Activated naive CD4-positive, alpha-beta T cell treated with anti-CD3 and anti-CD28 coated beads, Interleukin-2, amount 50 U/mL, for 24 hours (primary cell): ENCODE measurements around the gene PLK2.
A peak's percentile ranks its signal among the peaks of the same experiment; 100 is the strongest.

Experiments used
- H3K27ac Mint-ChIP-seq: one replicate; pipeline ENCODE4 v1.8.0; 2021; ENCODE audit warnings: mild to moderate bottlenecking, mixed read lengths
- H3K27me3 Mint-ChIP-seq: one replicate; pipeline ENCODE4 v1.8.0; 2021; ENCODE audit warnings: mixed read lengths
- H3K36me3 Mint-ChIP-seq: one replicate; pipeline ENCODE4 v1.8.0; 2021; ENCODE audit warnings: mixed read lengths
- H3K4me1 Mint-ChIP-seq: one replicate; pipeline ENCODE4 v1.8.0; 2021; ENCODE audit warnings: mixed read lengths
- H3K4me3 Mint-ChIP-seq: one replicate; pipeline ENCODE4 v1.8.0; 2021; ENCODE audit warnings: mild to moderate bottlenecking, mixed read lengths
- H3K9me3 Mint-ChIP-seq: one replicate; pipeline ENCODE4 v1.8.0; 2021; ENCODE audit warnings: mixed read lengths

The PLK2 gene

DNA sequence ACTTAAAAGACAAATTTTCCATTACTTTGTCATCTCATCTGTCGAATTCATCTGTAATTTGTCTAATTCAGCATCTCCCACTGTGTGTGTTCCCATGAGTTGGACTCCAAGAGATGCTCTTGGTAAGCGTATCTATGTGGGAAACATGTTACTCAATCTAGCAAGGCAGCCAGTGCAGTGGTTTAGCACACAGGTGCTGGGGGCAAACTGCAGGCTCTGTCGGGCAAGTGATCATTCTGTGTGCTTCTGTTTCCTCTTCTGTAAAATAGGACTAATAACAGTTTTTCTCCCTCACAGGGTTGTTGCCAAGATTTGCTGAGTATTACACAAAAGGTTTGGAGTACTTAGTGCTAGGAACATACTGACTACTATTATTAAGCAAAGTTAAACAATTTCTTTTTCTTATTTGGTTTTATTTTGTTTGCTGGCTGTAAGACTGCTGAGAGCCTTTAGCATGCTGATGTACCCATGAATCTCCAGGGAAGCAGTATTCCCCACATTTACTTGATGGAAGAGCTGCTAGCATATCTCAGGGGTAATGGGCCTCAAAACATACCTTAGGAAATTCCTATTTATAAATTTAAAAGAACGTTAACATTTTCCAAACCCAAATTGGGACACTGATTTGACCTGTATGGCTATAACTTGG lies 30.6 kb upstream of the PLK2 start:
- Mint-ChIP-seq H3K27ac (no peak overlapping the region), H3K36me3 (no peaks in the 10 kb centered on the region), H3K4me1 (peaks cover 3% of the 10 kb centered on the region), H3K4me3 (no peak overlapping the region), H3K9me3 (no peaks in the 10 kb centered on the region), H3K27me3 (peaks cover 21% of the 10 kb centered on the region)

DNA sequence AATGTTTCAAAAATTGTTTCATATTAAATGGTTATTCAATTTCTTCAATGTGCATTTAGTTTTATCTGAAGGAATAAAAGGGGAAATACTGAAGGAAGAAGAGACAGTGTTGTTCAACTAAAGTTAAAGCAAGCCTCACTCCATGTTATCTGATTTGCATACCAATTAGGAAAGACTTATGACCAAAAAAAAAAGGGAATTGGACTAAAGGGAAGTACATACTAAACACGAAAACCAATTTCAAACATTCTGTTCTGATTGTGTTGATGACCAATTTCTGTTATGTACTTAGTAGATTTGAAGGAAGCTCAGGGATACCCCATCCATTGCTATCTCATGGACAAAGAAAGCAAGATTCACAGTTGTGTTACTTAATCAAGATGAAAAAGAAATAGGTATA lies 26.4 kb upstream of the PLK2 start:
- H3K9me3 Mint-ChIP-seq, result no peaks in the 10 kb centered on the region
- no peak overlapping the region for H3K4me3 Mint-ChIP-seq
- peaks cover 2% of the 10 kb centered on the region for H3K4me1 Mint-ChIP-seq
- H3K36me3 Mint-ChIP-seq, result no peaks in the 10 kb centered on the region
- H3K27ac Mint-ChIP-seq, result no peak overlapping the region
- H3K27me3 Mint-ChIP-seq, result peaks cover 14% of the 10 kb centered on the region

- Mint-ChIP-seq H3K4me1 (no peaks in the 10 kb centered on the region), H3K27ac (no peak overlapping the region), H3K4me3 (no peak overlapping the region), H3K36me3 (no peaks in the 10 kb centered on the region), H3K27me3 (peaks cover 9% of the 10 kb centered on the region), H3K9me3 (no peaks in the 10 kb centered on the region)
These were observed 24.6 kb upstream of the PLK2 start for GRCh38 chr5:58484505-58484904.

GRCh38 chr5:58482536-58482935 lies 22.6 kb upstream of the PLK2 start:
- Mint-ChIP-seq H3K9me3 (no peaks in the 10 kb centered on the region), H3K4me3 (no peak overlapping the region)

GRCh38 chr5:58481828-58482227 lies 21.9 kb upstream of the PLK2 start:
- no peaks in the 10 kb centered on the region for H3K36me3 Mint-ChIP-seq
- no peak overlapping the region for H3K4me3 Mint-ChIP-seq
- no peaks in the 10 kb centered on the region for H3K4me1 Mint-ChIP-seq
- H3K9me3 Mint-ChIP-seq, result no peaks in the 10 kb centered on the region
- H3K27ac Mint-ChIP-seq, result no peak overlapping the region
- H3K27me3 Mint-ChIP-seq, result peaks cover 5% of the 10 kb centered on the region

More at GRCh38 chr5:58482536-58482935, 22.6 kb upstream of the PLK2 start:
- Mint-ChIP-seq H3K27ac (no peak overlapping the region), H3K4me1 (no peaks in the 10 kb centered on the region), H3K27me3 (peaks cover 4% of the 10 kb centered on the region), H3K36me3 (no peaks in the 10 kb centered on the region)

- H3K9me3 Mint-ChIP-seq, result peaks cover under 1% of the 10 kb centered on the region
- H3K27me3 Mint-ChIP-seq, result peaks cover 3% of the 10 kb centered on the region
- no peak overlapping the region for H3K27ac Mint-ChIP-seq
- H3K4me3 Mint-ChIP-seq, result no peak overlapping the region
- no peaks in the 10 kb centered on the region for H3K4me1 Mint-ChIP-seq
- no peaks in the 10 kb centered on the region for H3K36me3 Mint-ChIP-seq
These were observed 21.3 kb upstream of the PLK2 start for GRCh38 chr5:58481066-58481676.

DNA sequence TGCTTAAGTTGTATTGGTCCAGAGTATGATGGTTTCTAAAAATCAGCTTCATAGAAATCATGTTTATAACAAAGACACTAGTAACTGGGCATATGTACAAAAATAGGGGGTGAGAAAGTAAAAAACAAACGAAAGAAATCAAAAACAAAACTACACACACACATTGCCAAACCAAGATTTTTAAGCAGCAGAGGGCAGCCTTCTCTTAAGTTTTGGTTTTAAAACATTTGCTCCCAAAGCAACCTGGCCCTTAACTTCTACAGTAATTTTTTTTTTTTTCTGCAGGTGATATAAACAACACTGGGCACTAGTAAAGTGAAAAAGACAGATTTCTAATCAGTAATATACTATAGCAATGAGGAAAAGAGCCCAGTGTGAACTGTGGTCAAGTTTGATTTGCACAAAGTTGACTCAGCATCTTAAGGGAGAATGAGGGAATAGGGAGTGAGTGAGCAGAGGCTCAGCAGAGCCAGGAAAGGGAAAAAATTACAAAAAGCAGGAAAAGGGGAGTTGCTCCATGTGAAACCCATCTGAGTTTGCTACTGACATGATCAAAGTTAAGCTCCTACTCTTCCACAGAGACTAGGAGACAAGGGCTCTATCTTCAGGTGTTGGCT lies 18.0 kb upstream of the PLK2 start:
- H3K9me3 Mint-ChIP-seq, result peaks cover 15% of the 10 kb centered on the region
- peaks cover 3% of the 10 kb centered on the region for H3K36me3 Mint-ChIP-seq
- H3K27me3 Mint-ChIP-seq, result peaks cover 5% of the 10 kb centered on the region
- H3K4me1 Mint-ChIP-seq, result no peaks in the 10 kb centered on the region
- H3K4me3 Mint-ChIP-seq, result no peak overlapping the region
- H3K27ac Mint-ChIP-seq, result no peak overlapping the region

- Mint-ChIP-seq H3K4me1 (no peaks in the 10 kb centered on the region), H3K4me3 (no peak overlapping the region), H3K27me3 (peaks cover 5% of the 10 kb centered on the region), H3K27ac (no peak overlapping the region), H3K36me3 (peaks cover 3% of the 10 kb centered on the region), H3K9me3 (peaks cover 15% of the 10 kb centered on the region)
These were observed 15.5 kb upstream of the PLK2 start for GRCh38 chr5:58475404-58475803.

DNA sequence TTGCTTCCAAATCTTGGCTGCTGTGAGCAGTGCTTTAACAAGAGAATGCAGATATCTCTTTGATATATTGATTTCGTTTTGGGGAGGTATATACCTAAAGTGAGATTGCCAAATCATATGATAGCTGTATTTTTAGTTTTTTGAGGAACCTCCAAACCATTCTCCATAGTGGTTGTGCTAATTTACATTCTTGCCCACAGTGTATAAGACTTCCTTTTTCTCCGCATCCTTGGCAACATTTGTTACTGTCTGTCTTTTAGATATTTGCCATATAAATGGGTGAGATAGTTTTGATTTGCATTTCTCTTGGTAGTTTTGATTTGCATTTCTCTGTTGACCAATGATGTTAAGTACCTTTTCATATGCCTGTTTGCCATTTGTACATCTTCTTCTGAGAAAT lies 10.0 kb upstream of the PLK2 start:
- peaks cover 8% of the 10 kb centered on the region for H3K9me3 Mint-ChIP-seq
- H3K27me3 Mint-ChIP-seq, result peaks cover 2% of the 10 kb centered on the region
- peaks cover 1% of the 10 kb centered on the region for H3K36me3 Mint-ChIP-seq
- H3K4me3 Mint-ChIP-seq, result no peak overlapping the region
- no peaks in the 10 kb centered on the region for H3K4me1 Mint-ChIP-seq
- no peak overlapping the region for H3K27ac Mint-ChIP-seq

DNA sequence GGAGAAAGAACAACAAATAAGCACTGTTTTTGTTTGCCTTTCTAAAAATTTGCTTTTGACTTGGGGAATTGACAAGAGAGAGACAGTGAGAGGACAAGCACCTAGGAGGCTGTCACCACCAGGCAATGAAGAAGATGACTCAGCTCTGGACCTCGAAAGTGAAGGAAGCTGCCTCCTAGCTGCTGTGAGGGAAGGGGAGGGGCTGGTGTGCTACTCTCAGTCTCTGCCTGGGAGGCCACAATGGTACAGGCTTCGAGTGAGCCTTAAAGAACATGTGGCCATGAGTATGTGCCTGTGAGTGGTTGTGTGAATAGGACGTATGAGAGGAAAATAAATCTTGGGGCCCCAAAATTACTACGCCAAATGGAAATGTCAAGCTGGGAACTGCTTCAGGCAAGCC lies 7.1 kb upstream of the PLK2 start:
- Mint-ChIP-seq H3K36me3 (no peaks in the 10 kb centered on the region), H3K9me3 (no peaks in the 10 kb centered on the region), H3K4me1 (no peaks in the 10 kb centered on the region), H3K4me3 (no peak overlapping the region), H3K27me3 (no peaks in the 10 kb centered on the region), H3K27ac (no peak overlapping the region)

GRCh38 chr5:58462623-58463230 lies 2.8 kb upstream of the PLK2 start:
- Mint-ChIP-seq H3K27ac (no peak overlapping the region), H3K27me3 (no peaks in the 10 kb centered on the region), H3K36me3 (no peaks in the 10 kb centered on the region), H3K4me3 (no peak overlapping the region), H3K9me3 (no peaks in the 10 kb centered on the region), H3K4me1 (peaks cover 19% of the 10 kb centered on the region)

GRCh38 chr5:58462154-58462553 lies 2.3 kb upstream of the PLK2 start:
- Mint-ChIP-seq H3K36me3 (no peaks in the 10 kb centered on the region), H3K4me3 (no peak overlapping the region), H3K27me3 (no peaks in the 10 kb centered on the region), H3K9me3 (no peaks in the 10 kb centered on the region), H3K4me1 (peaks cover 19% of the 10 kb centered on the region), H3K27ac (no peak overlapping the region)

DNA sequence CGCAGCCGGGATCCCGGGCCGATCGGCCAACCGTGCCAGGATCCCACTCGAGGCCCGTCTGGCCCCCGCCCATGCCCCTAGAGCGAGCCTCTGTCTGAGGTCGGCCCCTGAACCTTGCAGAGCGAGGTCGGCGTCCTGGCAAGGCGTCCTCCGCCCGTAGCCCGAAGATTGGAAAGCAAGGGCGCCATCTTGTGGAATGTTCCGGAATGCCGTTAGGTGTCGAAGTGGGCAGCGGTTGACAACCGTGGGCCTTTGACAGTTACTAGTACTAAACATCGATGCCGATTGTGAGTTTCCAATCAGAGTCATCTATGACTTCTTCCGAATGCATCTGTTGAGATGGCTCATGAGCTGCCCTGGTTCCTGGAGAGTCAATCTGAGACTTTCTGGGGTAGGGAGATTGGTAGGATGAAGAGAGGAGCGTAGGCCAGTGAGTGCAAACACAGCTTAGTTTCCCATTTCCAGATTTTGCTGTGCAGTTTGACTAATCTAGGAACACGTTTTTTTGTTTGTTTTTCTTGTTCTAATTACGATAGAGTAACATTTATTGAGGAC lies 923 bp upstream of the PLK2 start:
- peak overlapping the region; percentile 87 for H3K4me3 Mint-ChIP-seq
- peak overlapping the region; percentile 80 for H3K27ac Mint-ChIP-seq
- H3K27me3 Mint-ChIP-seq, result no peaks in the 10 kb centered on the region
- H3K4me1 Mint-ChIP-seq, result peaks cover 19% of the 10 kb centered on the region
- H3K36me3 Mint-ChIP-seq, result no peaks in the 10 kb centered on the region
- H3K9me3 Mint-ChIP-seq, result no peaks in the 10 kb centered on the region

DNA sequence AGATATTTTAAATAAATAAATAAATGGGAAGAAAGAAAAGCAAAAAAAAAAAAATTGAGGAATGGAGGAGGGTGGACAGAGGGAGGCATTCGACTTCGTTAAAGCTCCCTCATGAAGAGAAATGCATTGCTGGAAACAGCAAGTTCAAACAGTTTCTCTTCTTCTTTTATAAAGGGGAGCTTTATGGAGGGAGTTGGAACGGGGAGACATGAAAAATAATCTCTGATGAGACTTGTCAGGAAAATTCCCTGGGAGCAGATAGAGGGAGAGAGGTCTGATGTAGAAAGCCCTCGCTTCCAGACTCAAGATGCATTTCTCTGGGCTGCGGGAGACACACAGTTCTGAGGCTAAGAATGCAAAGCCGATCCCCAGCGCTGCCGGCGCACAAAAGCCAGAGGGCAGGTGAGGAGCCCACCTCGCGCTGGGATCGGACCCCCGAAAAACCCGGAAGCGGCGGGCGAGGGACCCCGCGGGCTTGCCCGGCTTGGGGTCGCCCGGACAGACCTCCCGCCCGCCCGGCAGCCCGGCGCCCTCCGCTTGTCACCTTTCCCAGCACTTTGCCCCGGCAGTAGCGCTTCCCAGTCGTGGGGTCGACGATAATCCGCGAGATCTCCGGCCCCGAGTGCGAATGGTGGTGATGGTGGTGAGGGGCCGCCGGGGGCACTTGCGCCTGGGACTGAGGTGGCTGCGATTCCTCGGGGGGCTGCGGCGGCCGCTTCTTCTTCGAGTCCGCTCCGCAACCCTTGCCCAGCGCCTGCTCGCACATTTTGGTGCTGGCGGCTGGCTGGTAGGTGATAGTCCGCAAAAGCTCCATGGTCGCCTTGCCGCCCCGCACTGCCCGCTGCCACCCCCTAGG lies 512 bp downstream of the PLK2 start:
- H3K36me3 Mint-ChIP-seq, result peaks cover 6% of the 10 kb centered on the region
- no peak overlapping the region for H3K27ac Mint-ChIP-seq
- no peaks in the 10 kb centered on the region for H3K9me3 Mint-ChIP-seq
- H3K27me3 Mint-ChIP-seq, result no peaks in the 10 kb centered on the region
- peaks cover 19% of the 10 kb centered on the region for H3K4me1 Mint-ChIP-seq
- H3K4me3 Mint-ChIP-seq, result peak overlapping the region; percentile 87

DNA sequence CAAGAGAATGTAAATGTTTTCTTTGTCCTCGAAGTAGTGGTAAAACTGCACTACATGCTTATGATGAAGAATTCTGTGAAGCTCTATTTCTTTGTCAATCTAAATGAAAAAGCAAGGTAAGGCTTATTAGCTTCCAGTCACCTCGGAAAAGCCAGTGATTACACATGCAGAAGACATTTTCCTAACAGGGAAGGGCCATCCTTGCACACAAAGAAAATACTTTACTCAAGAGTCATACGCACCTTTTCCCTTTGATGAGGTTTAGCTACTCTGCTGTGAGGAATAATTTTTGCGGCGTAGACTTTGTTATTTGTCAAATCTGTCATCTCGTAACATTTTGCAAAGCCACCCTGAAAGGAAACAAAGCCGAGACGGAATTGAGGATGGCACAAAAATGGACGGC lies 1.1 kb downstream of the PLK2 start:
- no peaks in the 10 kb centered on the region for H3K27me3 Mint-ChIP-seq
- H3K4me1 Mint-ChIP-seq, result peaks cover 19% of the 10 kb centered on the region
- H3K36me3 Mint-ChIP-seq, result peaks cover 7% of the 10 kb centered on the region
- no peak overlapping the region for H3K27ac Mint-ChIP-seq
- H3K9me3 Mint-ChIP-seq, result no peaks in the 10 kb centered on the region
- H3K4me3 Mint-ChIP-seq, result peak overlapping the region; percentile 87
